Measurements from ENCODE around the gene HCAR2.
"Not testable (repeated sequence)": the region's sequence is repeated elsewhere in the genome, so short reads cannot be mapped to it uniquely, and the experiment has no call there.

GRCh38 chr12:122703841-122704240 lies 684 bp upstream of the HCAR2 start:
- not testable (repeated sequence) for TF ChIP-seq POLR2AphosphoS5, POLR2A (IDR thresholded peaks at IDR 0.05; ENCODE audit: low read depth, low read length)

Data from GM12892 (cell line).